NCI-H748 treated with DMSO at 0.1 percent for 48 hours (cell line): ENCODE measurements around the gene TFB2M.
"Not testable (repeated sequence)": the region's sequence is repeated elsewhere in the genome, so short reads cannot be mapped to it uniquely, and the experiment has no call there.

Experiments
- DNase-seq: peaks from one replicate; lab custom pipeline; 2025; lab: John Stamatoyannopoulos, UW

The TFB2M gene

GRCh38 chr1:246582301-246583055 is 16.4 kb upstream of the TFB2M start:
- no peak for DNase-seq

GRCh38 chr1:246580497-246581370 is 14.7 kb upstream of the TFB2M start:
- DNase-seq = no peak

GRCh38 chr1:246579818-246580217 is 13.8 kb upstream of the TFB2M start:
- no peak for DNase-seq

- DNase-seq = no peak
Observed at GRCh38 chr1:246577720-246578106, 11.7 kb upstream of the TFB2M start.

- no peak for DNase-seq
Observed at GRCh38 chr1:246577082-246577719, 11.1 kb upstream of the TFB2M start.

GRCh38 chr1:246576709-246577032 is 10.6 kb upstream of the TFB2M start:
- DNase-seq = no peak

GRCh38 chr1:246573491-246573890 is 7.4 kb upstream of the TFB2M start:
- DNase-seq = no peak

- no peak for DNase-seq
Observed at GRCh38 chr1:246572785-246573184, 6.7 kb upstream of the TFB2M start.

- DNase-seq = no peak
Observed at GRCh38 chr1:246571953-246572352, 5.9 kb upstream of the TFB2M start.

GRCh38 chr1:246571309-246571708 is 5.2 kb upstream of the TFB2M start:
- not testable (repeated sequence) for DNase-seq

GRCh38 chr1:246569248-246570238 is 3.5 kb upstream of the TFB2M start:
- peak; percentile 13 for DNase-seq

GRCh38 chr1:246567646-246568235 is 1.7 kb upstream of the TFB2M start:
- no peak for DNase-seq

GRCh38 chr1:246566813-246567645 is 968 bp upstream of the TFB2M start:
- DNase-seq = no peak

- no peak for DNase-seq
Observed at GRCh38 chr1:246565751-246566127, 322 bp downstream of the TFB2M start.

- DNase-seq = no peak
Observed at GRCh38 chr1:246564839-246565750, 966 bp downstream of the TFB2M start.

GRCh38 chr1:246560833-246561232 is 5.2 kb downstream of the TFB2M start:
- not testable (repeated sequence) for DNase-seq

GRCh38 chr1:246559310-246559709 is 6.8 kb downstream of the TFB2M start:
- no peak for DNase-seq

- DNase-seq = no peak
Observed at GRCh38 chr1:246558041-246558440, 8.0 kb downstream of the TFB2M start.

- DNase-seq = no peak
Observed at GRCh38 chr1:246554201-246554600, 11.9 kb downstream of the TFB2M start.
